ENCODE results near the gene RELN.
"Not testable (repeated sequence)": the region's sequence is repeated elsewhere in the genome, so short reads cannot be mapped to it uniquely, and the experiment has no call there.

RELN gene

GRCh38 chr7:103486873-103487272, 502.6 kb downstream of the RELN start:
- not testable (repeated sequence) for DNase-seq (ENCODE audit: low spot score)

GRCh38 chr7:103480771-103481170, 508.7 kb downstream of the RELN start:
- DNase-seq (ENCODE audit: low spot score) = no peak

GRCh38 chr7:103474956-103475355, 514.5 kb downstream of the RELN start:
- DNase-seq (ENCODE audit: low spot score) = no peak

- no peak for DNase-seq (ENCODE audit: low spot score)
Measured at GRCh38 chr7:103469095-103469948, 520.1 kb downstream of the RELN start.

GRCh38 chr7:103466814-103467213, 522.6 kb downstream of the RELN start:
- no peak for DNase-seq (ENCODE audit: low spot score)

- DNase-seq (ENCODE audit: low spot score) = no peak
Measured at GRCh38 chr7:103462358-103462757, 527.1 kb downstream of the RELN start.

GRCh38 chr7:103447073-103447960, 542.1 kb downstream of the RELN start:
- DNase-seq (ENCODE audit: low spot score) = peak; percentile 77

- peak; percentile 36 for DNase-seq (ENCODE audit: low spot score)
Measured at GRCh38 chr7:103446049-103446520, 543.4 kb downstream of the RELN start, which contains the start of gene SLC26A5. TSS of gene SLC26A5 (minus strand) at chr7:103446207. CDS start at chr7:103421514, 24,693 bp downstream.

- peak; percentile 49 for DNase-seq (ENCODE audit: low spot score)
Measured at GRCh38 chr7:103445228-103446048, 544.0 kb downstream of the RELN start.

- no peak for DNase-seq (ENCODE audit: low spot score)
Measured at GRCh38 chr7:103439661-103440060, 549.8 kb downstream of the RELN start.

GRCh38 chr7:103437623-103438022, 551.8 kb downstream of the RELN start:
- no peak for DNase-seq (ENCODE audit: low spot score)

- no peak for DNase-seq (ENCODE audit: low spot score)
Measured at GRCh38 chr7:103432712-103433111, 556.7 kb downstream of the RELN start.

GRCh38 chr7:103425177-103425576, 564.3 kb downstream of the RELN start:
- no peak for DNase-seq (ENCODE audit: low spot score)

GRCh38 chr7:103423467-103424179, 565.8 kb downstream of the RELN start:
- no peak for DNase-seq (ENCODE audit: low spot score)

All from GM03348 (cell line).